Measurements from ENCODE around the gene WDR27. TPM values are rescaled to one million over a fixed set of nuclear protein-coding genes. Genes with fewer than 3 reads are reported as not detected.

Gene WDR27
- total RNA-seq, 1 donor from 2014 or later = 47.6 TPM

GRCh38 chr6:169640983-169641382, 60.8 kb downstream of the WDR27 start:
- DNase-seq (ENCODE audit: low spot score) = no peak

DNA sequence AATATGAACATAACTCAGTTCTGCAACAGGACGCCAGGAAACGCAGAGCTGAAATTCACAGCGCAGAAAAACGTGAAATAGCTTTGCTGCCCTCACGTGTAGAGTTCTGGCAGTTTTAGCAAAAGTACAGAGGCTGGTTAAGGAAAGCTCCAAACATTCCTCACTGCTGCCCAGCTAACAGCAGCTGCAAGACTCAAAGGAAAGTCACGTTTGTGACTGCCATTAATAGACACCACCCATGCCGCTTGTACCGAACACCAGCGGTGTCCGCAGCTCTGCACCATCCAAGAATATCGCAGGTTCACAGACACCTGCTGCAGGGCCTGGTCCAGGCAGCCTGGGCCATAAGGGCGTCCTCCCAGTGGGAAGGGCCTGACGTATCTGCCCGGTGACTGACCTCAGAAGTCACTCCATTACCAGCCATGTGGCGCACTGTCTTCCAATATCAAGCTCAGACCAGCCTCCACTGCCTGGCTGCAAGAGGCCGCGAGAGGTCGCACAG, 61.4 kb downstream of the WDR27 start:
- DNase-seq (ENCODE audit: low spot score) = no peak

GRCh38 chr6:169639653-169640278, 62.1 kb downstream of the WDR27 start:
- no peak for DNase-seq (ENCODE audit: low spot score)

DNA sequence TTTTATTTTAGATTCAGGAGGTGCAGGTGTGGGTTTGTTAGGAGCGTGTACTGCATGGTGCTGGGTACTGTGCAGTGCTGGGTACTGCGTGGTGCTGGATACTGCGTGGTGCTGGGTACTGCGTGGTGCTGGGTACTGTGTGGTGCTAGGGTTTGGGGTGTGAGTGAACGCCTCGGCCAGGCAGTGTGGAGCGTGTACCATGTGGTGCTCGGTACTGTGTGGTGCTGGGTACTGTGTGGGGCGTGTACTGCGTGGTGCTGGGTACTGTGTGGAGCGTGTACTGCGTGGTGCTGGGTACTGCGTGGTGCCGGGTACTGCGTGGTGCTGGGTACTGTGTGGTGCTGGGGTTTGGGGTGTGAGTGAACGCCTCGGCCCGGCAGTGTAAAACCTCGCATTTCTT, 62.9 kb downstream of the WDR27 start:
- no peak for DNase-seq (ENCODE audit: low spot score)

- DNase-seq (ENCODE audit: low spot score) = no peak
Observed at GRCh38 chr6:169638388-169638787, 63.4 kb downstream of the WDR27 start.

GRCh38 chr6:169635345-169635744, 66.5 kb downstream of the WDR27 start:
- DNase-seq (ENCODE audit: low spot score) = no peak

- DNase-seq (ENCODE audit: low spot score) = no peak
Observed at GRCh38 chr6:169632841-169633240, 69.0 kb downstream of the WDR27 start.

DNA sequence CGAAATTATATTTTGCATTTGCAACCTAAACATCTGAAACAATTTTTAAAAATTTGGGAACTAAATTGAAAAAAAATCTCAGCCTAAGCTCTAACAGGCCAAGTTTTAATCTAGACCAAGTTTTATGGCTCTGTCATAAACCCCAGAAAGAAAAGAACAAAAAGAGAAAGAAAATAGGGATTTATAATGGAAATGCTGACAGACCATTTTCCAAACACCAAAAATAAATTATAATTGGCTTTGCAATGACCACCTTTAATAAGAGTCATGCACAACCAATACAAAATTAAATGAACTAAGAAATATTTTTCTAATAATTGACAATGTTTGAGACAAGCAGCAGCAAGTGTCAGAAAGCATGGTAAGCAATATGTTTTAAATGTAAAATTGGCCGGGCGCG, 72.6 kb downstream of the WDR27 start:
- DNase-seq (ENCODE audit: low spot score) = no peak

DNA sequence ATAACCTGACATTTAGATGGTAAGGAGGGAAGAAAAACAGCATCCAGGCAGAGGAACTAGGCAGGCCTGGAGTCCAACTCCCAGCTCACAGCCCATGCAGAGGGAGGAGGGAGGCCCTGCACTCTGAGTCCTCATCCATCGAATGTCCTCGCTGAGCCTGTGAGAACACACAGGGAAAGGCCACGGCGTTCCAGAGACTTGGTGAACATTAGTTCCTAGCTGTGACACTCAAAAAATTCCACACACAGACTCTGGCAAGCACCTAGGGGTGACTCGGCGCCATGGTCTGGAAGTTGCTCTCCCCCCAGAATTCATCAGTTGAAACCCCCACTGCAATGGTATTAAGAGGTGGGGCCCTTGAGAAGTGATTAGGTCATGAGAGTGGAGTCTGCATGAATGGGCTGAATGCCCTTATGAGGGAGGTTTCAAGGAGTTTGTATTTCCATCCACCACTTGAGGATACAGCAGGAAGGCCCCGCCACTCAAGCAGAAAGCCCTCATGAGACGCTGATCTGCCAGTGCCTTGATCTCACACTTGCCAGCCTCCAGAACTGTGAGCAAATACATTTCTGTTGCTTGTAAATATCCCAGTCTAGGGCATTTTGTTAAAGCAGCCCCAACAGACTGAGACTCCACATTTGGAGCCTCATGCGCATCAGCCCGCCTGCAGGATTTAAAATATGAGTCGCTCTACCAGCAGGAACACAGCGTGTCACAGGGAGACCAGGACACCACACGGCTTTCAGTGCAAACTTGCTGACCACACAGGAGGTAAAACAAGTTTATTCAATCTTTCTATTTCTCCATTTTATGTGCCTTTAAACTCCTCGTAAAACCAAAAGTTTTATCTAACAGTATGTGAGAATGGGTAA, 73.9 kb downstream of the WDR27 start:
- no peak for DNase-seq (ENCODE audit: low spot score)

- no peak for DNase-seq (ENCODE audit: low spot score)
Observed at GRCh38 chr6:169626649-169627048, 75.2 kb downstream of the WDR27 start.

DNA sequence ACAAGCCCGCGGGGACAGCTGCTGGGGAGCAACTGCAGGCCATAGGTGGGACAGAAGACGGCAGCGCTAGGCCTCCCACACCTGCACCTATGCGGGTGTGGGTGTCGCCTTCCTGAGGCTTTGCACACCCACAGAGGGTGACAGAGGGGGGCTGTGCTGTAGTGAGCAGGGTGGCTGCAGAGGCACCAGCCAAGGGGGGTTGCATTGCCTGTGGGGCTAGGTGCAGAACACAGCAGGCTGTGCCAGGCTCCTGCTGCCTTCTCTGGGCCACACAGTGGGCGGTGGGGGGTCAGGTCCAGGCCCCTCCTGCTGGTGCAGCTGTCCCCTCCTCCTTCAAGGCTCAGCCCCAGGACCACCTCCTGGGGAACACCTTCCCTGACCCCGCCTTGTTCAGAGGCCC, 75.7 kb downstream of the WDR27 start:
- DNase-seq (ENCODE audit: low spot score) = no peak

- no peak for DNase-seq (ENCODE audit: low spot score)
Observed at GRCh38 chr6:169625376-169625775, 76.5 kb downstream of the WDR27 start.

GRCh38 chr6:169624785-169625184, 77.0 kb downstream of the WDR27 start:
- no peak for DNase-seq (ENCODE audit: low spot score)

DNA sequence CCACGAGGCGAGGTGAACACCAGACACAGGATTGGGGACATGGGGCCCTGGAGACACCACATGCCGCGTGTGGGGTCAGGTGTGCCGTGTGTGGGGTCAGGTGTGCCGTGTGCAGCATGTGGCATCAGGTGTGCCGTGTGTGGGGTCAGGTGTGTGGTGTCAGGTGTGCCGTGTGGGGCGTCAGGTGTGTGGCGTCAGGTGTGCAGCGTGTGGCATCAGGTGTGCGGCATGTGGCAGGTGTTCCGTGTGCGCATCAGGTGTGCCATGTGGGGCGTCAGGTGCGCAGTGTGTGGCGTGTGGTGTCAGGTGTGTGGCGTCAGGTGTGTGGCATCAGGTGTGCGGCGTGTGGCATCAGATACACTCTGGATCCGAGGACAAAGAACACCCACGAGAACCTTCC, 77.9 kb downstream of the WDR27 start:
- no peak for DNase-seq (ENCODE audit: low spot score)

DNA sequence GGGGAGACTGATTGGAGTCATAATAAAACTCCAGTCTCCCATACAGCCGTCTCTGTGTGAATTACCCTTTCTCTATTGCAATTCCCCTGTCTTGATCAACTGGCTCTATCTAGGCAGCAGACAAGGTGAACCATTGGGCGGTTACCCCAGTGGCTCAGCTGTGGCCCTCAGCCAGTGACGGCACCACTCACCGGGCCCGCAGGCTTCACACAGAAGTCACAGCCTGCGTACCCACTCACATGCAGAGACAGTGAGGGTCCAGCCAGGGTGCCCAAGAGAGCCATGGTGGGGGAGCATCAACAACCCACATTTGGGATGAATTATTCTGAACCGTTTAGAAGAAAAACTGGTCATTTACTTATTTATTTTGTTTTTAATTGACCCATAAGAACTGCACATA, 78.5 kb downstream of the WDR27 start:
- DNase-seq (ENCODE audit: low spot score) = no peak

GRCh38 chr6:169622618-169623017, 79.2 kb downstream of the WDR27 start:
- no peak for DNase-seq (ENCODE audit: low spot score)

DNA sequence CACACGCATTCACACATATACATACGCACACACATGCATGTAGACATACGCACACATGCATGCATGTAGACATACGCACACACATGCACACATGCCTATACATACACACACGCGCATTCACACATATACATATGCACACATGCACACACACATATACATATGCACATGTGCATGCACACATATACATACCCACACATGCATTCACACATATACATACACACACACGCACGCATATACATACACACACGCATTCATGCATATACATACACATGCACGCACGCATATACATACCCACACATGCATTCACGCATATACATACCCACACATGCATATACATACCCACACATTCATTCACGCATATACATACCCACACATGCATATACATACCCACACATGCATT, 80.5 kb downstream of the WDR27 start:
- DNase-seq (ENCODE audit: low spot score) = no peak

- peak; percentile 78 for DNase-seq (ENCODE audit: low spot score)
Observed at GRCh38 chr6:169620171-169621130, 81.4 kb downstream of the WDR27 start.

GRCh38 chr6:169619650-169620049, 82.2 kb downstream of the WDR27 start:
- no peak for DNase-seq (ENCODE audit: low spot score)

GRCh38 chr6:169618526-169619490, 83.0 kb downstream of the WDR27 start:
- no peak for DNase-seq (ENCODE audit: low spot score)

DNA sequence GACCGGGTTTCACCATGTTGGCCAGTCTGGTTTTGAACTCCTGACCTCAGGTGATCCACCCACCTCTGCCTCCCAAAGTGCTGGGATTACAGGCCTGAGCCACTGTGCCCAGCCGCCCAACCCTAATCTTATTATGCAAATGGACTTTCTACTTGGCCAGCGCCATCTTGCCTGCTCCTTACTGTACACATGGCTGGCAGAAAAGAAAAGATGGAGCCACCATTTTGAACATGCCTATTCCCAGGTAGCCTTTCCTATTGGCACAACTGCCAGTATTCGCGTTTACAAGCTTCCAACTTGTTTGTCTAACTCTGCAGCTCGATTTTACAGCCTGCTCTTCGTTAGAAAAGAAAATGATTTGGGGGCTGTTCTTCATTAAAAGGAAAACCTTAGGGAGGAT, 84.3 kb downstream of the WDR27 start:
- DNase-seq (ENCODE audit: low spot score) = no peak

Data from mucosa of gallbladder (tissue), 1 donor.